Loucy (cell line): Measurements from ENCODE around the gene DPM2.

Source experiments
- H2AFZ ChIP-seq: fragments of 200-600 bp; sonication (generic); 2 replicates; pipeline ENCODE4 v1.6.0; 2016; ENCODE audit warnings: antibody characterized with exemption, mild to moderate bottlenecking, low read length, moderate library complexity
- H3F3A ChIP-seq: fragments of 200-600 bp; 2 replicates; pipeline ENCODE4 v1.6.0; 2016; ENCODE audit warnings: antibody characterized with exemption, low read depth, mild to moderate bottlenecking
- H3K27me3 ChIP-seq: fragments of 200-600 bp; sonication (generic); 2 replicates; pipeline ENCODE4 v1.6.1; 2014; ENCODE audit warnings: low read length, mild to moderate bottlenecking; ENCODE audit not compliant: insufficient read depth, poor library complexity, severe bottlenecking
- H3K36me3 ChIP-seq: fragments of 200-600 bp; sonication (generic); 2 replicates; pipeline ENCODE4 v1.6.1; 2016; ENCODE audit warnings: low read length; ENCODE audit not compliant: insufficient read depth
- H3K4me1 ChIP-seq: fragments of 200-600 bp; sonication (generic); 2 replicates; pipeline ENCODE4 v1.5.1; 2014; ENCODE audit warnings: low read length, mild to moderate bottlenecking; ENCODE audit not compliant: insufficient read depth, poor library complexity, severe bottlenecking
- H3K4me2 ChIP-seq: fragments of 200-600 bp; sonication (generic); 2 replicates; pipeline ENCODE4 v1.6.0; 2014; ENCODE audit warnings: antibody characterized with exemption, low read length, low read depth, mild to moderate bottlenecking; ENCODE audit not compliant: poor library complexity, severe bottlenecking
- H3K4me3 ChIP-seq: fragments of 200-600 bp; sonication (generic); 2 replicates; pipeline ENCODE4 v1.5.1; 2014; ENCODE audit warnings: low read length, mild to moderate bottlenecking, mixed read lengths; ENCODE audit not compliant: poor library complexity, severe bottlenecking
- H3K79me2 ChIP-seq: fragments of 200-600 bp; sonication (generic); 2 replicates; pipeline ENCODE4 v1.6.1; 2014; ENCODE audit warnings: low read length; ENCODE audit not compliant: insufficient read depth
- H3K9ac ChIP-seq: fragments of 200-600 bp; sonication (generic); 2 replicates; pipeline ENCODE4 v1.6.0; 2014; ENCODE audit warnings: mild to moderate bottlenecking, low read depth, low read length, moderate library complexity; ENCODE audit not compliant: poor library complexity, severe bottlenecking
- H3K9me2 ChIP-seq: fragments of 200-600 bp; sonication (generic); replicated peaks from 2 replicates; pipeline ENCODE4 v1.6.1; 2016; ENCODE audit warnings: low read depth, low read length, mixed read lengths
- H3K9me3 ChIP-seq: fragments of 200-600 bp; sonication (generic); 2 replicates; pipeline ENCODE4 v1.6.1; 2014; ENCODE audit warnings: mild to moderate bottlenecking, antibody characterized with exemption, low read length, low read depth; ENCODE audit not compliant: insufficient read depth
- H4K20me1 ChIP-seq: fragments of 200-600 bp; sonication (generic); 2 replicates; pipeline ENCODE4 v1.6.0; 2014; ENCODE audit warnings: antibody characterized with exemption, low read length, mild to moderate bottlenecking; ENCODE audit not compliant: insufficient read depth, poor library complexity, severe bottlenecking
- CTCF ChIP-seq: fragments of 200-600 bp; sonication (generic); conservative IDR thresholded peaks from 2 replicates; pipeline ENCODE4 v1.5.1; 2014; ENCODE audit warnings: mild to moderate bottlenecking, antibody characterized with exemption, low read length
- EZH2phosphoT487 ChIP-seq: fragments of 200-600 bp; IDR thresholded peaks from 2 replicates; pipeline ENCODE4 v1.6.1; 2018; ENCODE audit warnings: antibody characterized with exemption, mild to moderate bottlenecking, moderate library complexity, borderline replicate concordance

Gene DPM2

GRCh38 chr9:127916720-127917581 is 20.7 kb downstream of the DPM2 start, which contains the start of gene ST6GALNAC4:
ST6GALNAC4 (minus strand) TSS chr9:127917041; CDS start chr9:127916419, 622 bp downstream.
- TF ChIP-seq EZH2phosphoT487: no peak
- no peak for TF ChIP-seq CTCF
- Histone ChIP-seq H3K4me3 (peak within 1 kb of the TSS; percentile 80), H3K27me3 (no peaks in the 10 kb centered on the region), H3K9me2 (no peaks in the 10 kb centered on the region), H4K20me1 (no peaks in the 10 kb centered on the region), H2AFZ (peak within 1 kb of the TSS; percentile 89), H3K36me3 (no peaks in the 10 kb centered on the region), H3K79me2 (no peaks in the 10 kb centered on the region), H3K9ac (peak within 1 kb of the TSS; percentile 73), H3F3A (no peaks in the 10 kb centered on the region), H3K4me1 (peaks cover 31% of the 10 kb centered on the region), H3K9me3 (no peaks in the 10 kb centered on the region), H3K4me2 (peak within 1 kb of the TSS; percentile 86)

GRCh38 chr9:127915801-127916719 is 21.6 kb downstream of the DPM2 start:
- Histone ChIP-seq H3K9me2 (no peaks in the 10 kb centered on the region), H3K27me3 (no peaks in the 10 kb centered on the region), H3K4me1 (peaks cover 31% of the 10 kb centered on the region), H3K9ac (peak overlapping the region; percentile 73), H3K4me3 (peak overlapping the region; percentile 80), H3F3A (no peaks in the 10 kb centered on the region), H2AFZ (peak overlapping the region; percentile 89), H3K79me2 (no peaks in the 10 kb centered on the region), H3K4me2 (peak overlapping the region; percentile 86), H4K20me1 (no peaks in the 10 kb centered on the region), H3K36me3 (no peaks in the 10 kb centered on the region), H3K9me3 (no peaks in the 10 kb centered on the region)
- TF ChIP-seq CTCF (no peak), EZH2phosphoT487 (no peak)

GRCh38 chr9:127915325-127915752 is 22.3 kb downstream of the DPM2 start:
- no peaks in the 10 kb centered on the region for H3F3A ChIP-seq
- H3K27me3 ChIP-seq: no peaks in the 10 kb centered on the region
- H4K20me1 ChIP-seq: no peaks in the 10 kb centered on the region
- no peaks in the 10 kb centered on the region for H3K36me3 ChIP-seq
- no peaks in the 10 kb centered on the region for H3K79me2 ChIP-seq
- no peak overlapping the region for H2AFZ ChIP-seq
- TF ChIP-seq EZH2phosphoT487 (no peak), CTCF (no peak)
- no peak overlapping the region for H3K4me2 ChIP-seq
- no peaks in the 10 kb centered on the region for H3K9me3 ChIP-seq
- H3K4me3 ChIP-seq: no peak overlapping the region
- peaks cover 31% of the 10 kb centered on the region for H3K4me1 ChIP-seq
- H3K9ac ChIP-seq: peak overlapping the region; percentile 29
- no peaks in the 10 kb centered on the region for H3K9me2 ChIP-seq
